Nephron progenitor cell (in vitro differentiated cells): ENCODE data around the gene CAMK1G.
A peak's percentile ranks its signal among the peaks of the same experiment; 100 is the strongest.

ENCODE experiments used
- DNase-seq: peaks from one replicate; pipeline ENCODE4 v3.0.0; 2021
- H3K27ac Mint-ChIP-seq: 2 replicates; pipeline ENCODE4 v1.8.0; 2021; ENCODE audit warnings: mild to moderate bottlenecking, moderate library complexity, mixed read lengths
- H3K27me3 Mint-ChIP-seq: 2 replicates; pipeline ENCODE4 v1.8.0; 2021; ENCODE audit warnings: mild to moderate bottlenecking, low read depth, mixed read lengths; ENCODE audit not compliant: poor library complexity
- H3K36me3 Mint-ChIP-seq: 2 replicates; pipeline ENCODE4 v1.8.0; 2021; ENCODE audit warnings: low read depth, mixed read lengths
- H3K4me1 Mint-ChIP-seq: 2 replicates; pipeline ENCODE4 v1.8.0; 2021; ENCODE audit warnings: mixed read lengths
- H3K4me3 Mint-ChIP-seq: 2 replicates; pipeline ENCODE4 v1.8.0; 2021; ENCODE audit warnings: mild to moderate bottlenecking, moderate library complexity, mixed read lengths
- H3K9me3 Mint-ChIP-seq: 2 replicates; pipeline ENCODE4 v1.8.0; 2021; ENCODE audit warnings: mild to moderate bottlenecking, moderate library complexity, mixed read lengths
- TF ChIP-seq, protein P1 (sequence below): fragments of 200-600 bp; sonication (generic); IDR thresholded peaks from 2 replicates; pipeline ENCODE4 v1.5.0; 2021; ENCODE audit warnings: antibody characterized with exemption

The CAMK1G gene

DNA sequence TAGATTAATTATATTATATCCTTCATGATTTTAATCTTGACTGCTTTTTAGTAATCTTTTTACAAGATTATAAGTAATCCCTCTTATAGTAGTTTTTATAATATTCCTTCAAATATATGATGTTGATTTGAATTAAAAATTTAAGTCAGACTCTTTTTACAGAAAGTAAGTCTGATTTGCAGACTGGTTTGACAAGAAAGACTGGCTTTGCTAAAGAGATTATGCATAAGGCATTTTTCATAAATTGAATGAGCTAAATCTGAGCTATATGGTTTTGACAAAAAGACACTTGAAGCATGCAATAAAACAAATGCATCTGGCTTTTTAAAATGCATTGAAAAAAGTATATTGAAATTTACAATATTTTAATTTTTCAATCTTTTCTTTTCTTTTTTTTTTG is 26.3 kb upstream of the CAMK1G start:
- Mint-ChIP-seq H3K4me3 (no peak overlapping the region), H3K36me3 (no peaks in the 10 kb centered on the region), H3K4me1 (peaks cover 30% of the 10 kb centered on the region), H3K27ac (no peak overlapping the region), H3K27me3 (peaks cover 3% of the 10 kb centered on the region), H3K9me3 (no peaks in the 10 kb centered on the region)
- TF ChIP-seq, protein P1, sequence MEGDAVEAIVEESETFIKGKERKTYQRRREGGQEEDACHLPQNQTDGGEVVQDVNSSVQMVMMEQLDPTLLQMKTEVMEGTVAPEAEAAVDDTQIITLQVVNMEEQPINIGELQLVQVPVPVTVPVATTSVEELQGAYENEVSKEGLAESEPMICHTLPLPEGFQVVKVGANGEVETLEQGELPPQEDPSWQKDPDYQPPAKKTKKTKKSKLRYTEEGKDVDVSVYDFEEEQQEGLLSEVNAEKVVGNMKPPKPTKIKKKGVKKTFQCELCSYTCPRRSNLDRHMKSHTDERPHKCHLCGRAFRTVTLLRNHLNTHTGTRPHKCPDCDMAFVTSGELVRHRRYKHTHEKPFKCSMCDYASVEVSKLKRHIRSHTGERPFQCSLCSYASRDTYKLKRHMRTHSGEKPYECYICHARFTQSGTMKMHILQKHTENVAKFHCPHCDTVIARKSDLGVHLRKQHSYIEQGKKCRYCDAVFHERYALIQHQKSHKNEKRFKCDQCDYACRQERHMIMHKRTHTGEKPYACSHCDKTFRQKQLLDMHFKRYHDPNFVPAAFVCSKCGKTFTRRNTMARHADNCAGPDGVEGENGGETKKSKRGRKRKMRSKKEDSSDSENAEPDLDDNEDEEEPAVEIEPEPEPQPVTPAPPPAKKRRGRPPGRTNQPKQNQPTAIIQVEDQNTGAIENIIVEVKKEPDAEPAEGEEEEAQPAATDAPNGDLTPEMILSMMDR, result no peak
- no peak for DNase-seq

DNA sequence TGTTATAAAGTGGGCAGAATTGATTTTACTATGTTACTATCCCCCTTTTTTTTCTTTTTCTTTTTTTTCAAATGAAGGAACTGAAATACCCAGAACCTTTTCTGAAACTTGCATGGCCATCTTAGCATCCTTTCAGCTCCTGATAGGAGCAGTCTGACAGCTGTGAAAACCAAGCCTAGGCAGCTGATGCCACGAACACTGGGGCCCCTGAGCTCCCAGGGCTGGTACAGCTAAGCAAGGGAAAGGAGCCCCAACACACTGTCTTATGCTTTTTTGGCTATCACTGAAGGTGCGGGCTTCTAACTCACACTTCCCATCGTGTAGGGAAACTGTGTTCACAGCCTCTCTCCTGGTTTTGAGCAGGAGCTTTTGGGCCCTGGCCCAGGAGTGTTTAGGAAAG is 23.0 kb upstream of the CAMK1G start:
- Mint-ChIP-seq H3K9me3 (no peaks in the 10 kb centered on the region), H3K4me3 (no peak overlapping the region), H3K27ac (peak overlapping the region; percentile 67), H3K4me1 (peaks cover 50% of the 10 kb centered on the region), H3K36me3 (no peaks in the 10 kb centered on the region), H3K27me3 (peaks cover 6% of the 10 kb centered on the region)
- DNase-seq, result no peak
- TF ChIP-seq, protein P1, result no peak

DNA sequence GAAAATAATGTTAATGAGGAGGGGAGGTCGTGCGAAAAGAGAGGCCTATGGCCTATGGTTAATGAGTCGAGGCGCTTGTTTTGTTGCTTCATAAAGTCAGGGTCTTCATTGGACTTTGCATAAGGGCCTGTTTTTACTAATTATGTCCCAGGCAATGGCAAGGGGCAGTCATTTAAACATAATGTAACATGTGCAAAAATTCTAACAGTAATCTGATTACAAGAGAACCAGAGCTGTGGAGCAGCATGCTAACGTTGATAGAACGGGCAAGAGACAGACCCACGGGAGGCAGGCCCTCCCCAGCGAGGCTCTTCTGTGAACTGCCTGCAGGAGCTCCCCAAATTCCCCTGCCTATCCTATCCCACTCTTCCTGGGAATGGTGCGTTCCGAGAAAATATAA is 22.6 kb upstream of the CAMK1G start:
- no peaks in the 10 kb centered on the region for H3K36me3 Mint-ChIP-seq
- TF ChIP-seq, protein P1, result no peak
- peak overlapping the region; percentile 67 for H3K27ac Mint-ChIP-seq
- H3K9me3 Mint-ChIP-seq, result no peaks in the 10 kb centered on the region
- H3K4me3 Mint-ChIP-seq, result no peak overlapping the region
- no peak for DNase-seq
- peaks cover 10% of the 10 kb centered on the region for H3K27me3 Mint-ChIP-seq
- H3K4me1 Mint-ChIP-seq, result peaks cover 54% of the 10 kb centered on the region

DNA sequence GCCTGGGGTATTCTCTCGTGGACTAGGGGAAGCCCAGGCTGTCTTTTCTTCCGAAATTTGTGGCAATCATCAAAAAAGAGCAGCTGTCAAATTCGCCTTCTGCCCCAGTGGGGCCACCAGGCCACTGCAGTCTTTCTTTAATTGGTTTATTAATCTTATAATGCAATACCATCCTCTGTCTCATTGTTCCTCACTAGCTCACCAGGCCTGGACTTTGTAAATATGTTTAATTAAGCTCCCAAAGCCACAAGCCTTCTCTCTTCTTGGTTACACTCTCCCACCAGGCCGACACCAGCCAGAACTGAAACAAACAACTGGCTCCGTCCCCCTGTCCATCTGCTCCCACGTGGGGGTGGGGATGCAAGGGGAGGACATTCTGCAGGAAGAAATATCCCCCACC is 22.0 kb upstream of the CAMK1G start:
- H3K27ac Mint-ChIP-seq, result no peak overlapping the region
- H3K36me3 Mint-ChIP-seq, result no peaks in the 10 kb centered on the region
- no peaks in the 10 kb centered on the region for H3K9me3 Mint-ChIP-seq
- peaks cover 12% of the 10 kb centered on the region for H3K27me3 Mint-ChIP-seq
- TF ChIP-seq, protein P1, result no peak
- H3K4me3 Mint-ChIP-seq, result peak overlapping the region; percentile 26
- H3K4me1 Mint-ChIP-seq, result peaks cover 56% of the 10 kb centered on the region
- DNase-seq, result no peak

DNA sequence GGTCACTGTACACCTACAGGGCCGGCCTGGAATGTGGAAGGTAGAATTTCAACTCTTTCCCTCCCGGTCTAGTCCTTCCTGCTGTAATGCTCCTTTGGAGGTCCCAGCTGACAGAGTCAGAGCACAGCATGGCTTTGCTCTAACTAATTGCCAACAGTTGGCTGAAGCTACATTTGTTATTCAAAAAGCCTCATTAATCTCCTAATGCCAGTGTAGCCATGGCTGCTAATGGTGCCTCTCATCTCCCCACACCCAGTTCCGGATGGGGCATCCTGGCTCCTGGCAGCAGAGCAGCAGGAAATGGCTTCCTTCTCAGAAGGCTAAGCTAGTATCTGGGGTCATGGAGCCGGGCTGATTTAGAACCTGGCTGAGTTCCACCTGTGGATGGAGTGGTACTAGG is 18.7 kb upstream of the CAMK1G start:
- TF ChIP-seq, protein P1, result no peak
- Mint-ChIP-seq H3K27ac (no peak overlapping the region), H3K4me3 (no peak overlapping the region), H3K9me3 (no peaks in the 10 kb centered on the region), H3K4me1 (peaks cover 59% of the 10 kb centered on the region), H3K27me3 (peaks cover 29% of the 10 kb centered on the region), H3K36me3 (no peaks in the 10 kb centered on the region)
- no peak for DNase-seq

DNA sequence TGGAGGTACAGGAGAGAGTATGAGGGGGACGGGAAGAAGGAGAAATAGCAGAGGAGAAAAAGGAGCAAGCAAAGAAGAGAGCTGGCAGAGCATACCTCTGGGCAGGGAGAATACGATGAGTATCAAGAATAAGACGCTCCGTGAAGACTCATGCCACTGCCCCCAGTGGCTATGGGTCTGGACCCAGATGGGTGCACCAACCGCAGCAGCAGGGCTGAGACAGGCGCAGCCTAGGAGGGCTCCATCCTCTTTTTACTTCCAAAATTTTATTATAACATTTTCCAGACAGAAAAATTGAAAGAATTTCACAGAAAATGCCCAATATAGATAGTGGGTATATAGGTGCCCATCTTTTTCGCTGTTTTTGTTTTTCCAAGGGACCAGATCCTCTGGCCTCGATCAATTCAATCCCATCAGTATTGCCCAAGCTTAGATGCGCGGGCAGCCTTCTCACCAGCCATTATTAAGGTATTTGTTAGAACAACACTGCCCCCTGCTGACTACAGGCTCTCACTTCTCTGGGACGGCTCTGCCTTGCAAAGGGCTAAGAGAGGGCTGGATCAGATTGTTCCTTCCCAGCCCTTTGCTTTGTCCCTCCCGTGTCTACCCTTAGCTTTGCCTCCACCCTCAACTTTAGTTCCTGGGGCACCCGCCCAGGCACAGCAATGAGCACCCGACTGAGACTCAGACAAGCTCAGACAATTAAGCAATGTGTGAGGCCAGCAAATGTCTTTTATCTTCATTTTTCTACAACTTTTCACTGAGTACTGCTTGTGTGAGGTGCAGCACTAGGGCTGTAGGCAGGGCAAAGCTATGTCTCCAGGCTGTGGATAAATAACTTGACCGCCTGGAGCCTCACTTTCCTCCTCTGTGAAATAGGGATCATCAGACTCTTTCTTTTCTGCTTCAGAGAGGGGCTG is 17.5 kb upstream of the CAMK1G start:
- H3K9me3 Mint-ChIP-seq, result no peaks in the 10 kb centered on the region
- TF ChIP-seq, protein P1, result peak; percentile 81
- H3K36me3 Mint-ChIP-seq, result no peaks in the 10 kb centered on the region
- peaks cover 33% of the 10 kb centered on the region for H3K27me3 Mint-ChIP-seq
- peak; percentile 87 for DNase-seq
- H3K4me1 Mint-ChIP-seq, result peaks cover 62% of the 10 kb centered on the region
- H3K27ac Mint-ChIP-seq, result no peak overlapping the region
- no peak overlapping the region for H3K4me3 Mint-ChIP-seq
